ENCODE measurements around the gene HIP1R.
A peak's percentile ranks its signal among the peaks of the same experiment; 100 is the strongest.
"Not testable (repeated sequence)": the region's sequence is repeated elsewhere in the genome, so short reads cannot be mapped to it uniquely, and the experiment has no call there.

The HIP1R gene

DNA sequence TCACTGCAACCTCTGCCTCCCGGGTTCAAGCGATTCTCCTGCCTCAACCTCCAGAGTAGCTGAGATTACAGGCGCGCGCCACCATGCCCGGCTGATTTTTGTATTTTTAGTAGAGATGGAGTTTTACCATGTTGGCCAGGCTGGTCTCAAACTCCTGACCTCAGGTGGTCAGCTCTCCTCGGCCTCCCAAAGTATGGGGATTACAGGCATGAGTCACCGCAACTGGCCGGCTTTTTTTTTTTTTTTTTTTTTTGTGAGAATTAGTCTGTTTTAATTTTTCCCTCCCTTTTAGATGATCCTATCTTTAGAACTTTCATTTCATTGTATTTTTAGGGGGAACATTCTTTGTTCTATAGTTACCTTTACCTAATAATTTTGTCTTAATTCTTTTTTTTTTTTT lies 30.3 kb upstream of the HIP1R start:
- not testable (repeated sequence) for H3K4me3 ChIP-seq (ENCODE audit: low read length in 2 of 2); H3K27me3 ChIP-seq (ENCODE audit: control insufficient read depth in 2 of 2, insufficient read depth in 2 of 2, low read length in 2 of 2); H3K4me1 ChIP-seq (ENCODE audit: control insufficient read depth in 2 of 2, insufficient read depth in 2 of 2, low read length in 2 of 2); H3K27ac ChIP-seq (ENCODE audit: low read depth in 2 of 2, low read length in 2 of 2); H3K9me3 ChIP-seq (ENCODE audit: control insufficient read depth in 2 of 2, low read length in 2 of 2); H3K36me3 ChIP-seq (ENCODE audit: control insufficient read depth in 2 of 2, insufficient read depth in 2 of 2, low read length in 2 of 2); H3K9ac ChIP-seq (ENCODE audit: low read depth in 1 of 2, low read length in 2 of 2)

DNA sequence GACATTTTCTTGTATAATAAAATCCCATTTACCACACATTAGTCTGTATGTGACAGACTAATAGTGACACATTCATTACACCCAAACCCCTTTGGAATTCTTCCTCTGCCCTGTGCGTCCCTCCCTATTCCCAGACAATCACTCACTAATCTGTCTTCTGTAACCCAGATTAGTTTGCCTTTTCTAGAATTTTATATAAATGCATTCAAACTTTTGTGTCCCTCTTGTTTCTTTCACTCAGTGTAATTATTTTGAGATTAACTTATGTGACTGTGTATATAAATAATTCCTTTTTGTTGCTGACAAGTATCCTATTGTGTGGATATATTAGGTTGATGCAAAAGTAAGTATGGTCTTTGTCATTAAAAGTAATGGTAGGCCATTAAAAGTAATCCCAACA lies 27.6 kb upstream of the HIP1R start:
- Histone ChIP-seq H3K9me3 (ENCODE audit: control insufficient read depth in 2 of 2, low read length in 2 of 2) (no peaks in the 10 kb centered on the region), H3K27me3 (ENCODE audit: control insufficient read depth in 2 of 2, insufficient read depth in 2 of 2, low read length in 2 of 2) (no peaks in the 10 kb centered on the region), H3K36me3 (ENCODE audit: control insufficient read depth in 2 of 2, insufficient read depth in 2 of 2, low read length in 2 of 2) (no peaks in the 10 kb centered on the region), H3K4me3 (ENCODE audit: low read length in 2 of 2) (no peak overlapping the region), H3K9ac (ENCODE audit: low read depth in 1 of 2, low read length in 2 of 2) (no peak overlapping the region), H3K4me1 (ENCODE audit: control insufficient read depth in 2 of 2, insufficient read depth in 2 of 2, low read length in 2 of 2) (no peaks in the 10 kb centered on the region), H3K27ac (ENCODE audit: low read depth in 2 of 2, low read length in 2 of 2) (no peak overlapping the region)

GRCh38 chr12:122811777-122812176 lies 23.5 kb upstream of the HIP1R start:
- no peak overlapping the region for H3K9ac ChIP-seq (ENCODE audit: low read depth in 1 of 2, low read length in 2 of 2)
- H3K4me1 ChIP-seq (ENCODE audit: control insufficient read depth in 2 of 2, insufficient read depth in 2 of 2, low read length in 2 of 2): no peaks in the 10 kb centered on the region
- no peaks in the 10 kb centered on the region for H3K36me3 ChIP-seq (ENCODE audit: control insufficient read depth in 2 of 2, insufficient read depth in 2 of 2, low read length in 2 of 2)
- H3K27ac ChIP-seq (ENCODE audit: low read depth in 2 of 2, low read length in 2 of 2): no peak overlapping the region
- H3K9me3 ChIP-seq (ENCODE audit: control insufficient read depth in 2 of 2, low read length in 2 of 2): no peaks in the 10 kb centered on the region
- no peak overlapping the region for H3K4me3 ChIP-seq (ENCODE audit: low read length in 2 of 2)
- H3K27me3 ChIP-seq (ENCODE audit: control insufficient read depth in 2 of 2, insufficient read depth in 2 of 2, low read length in 2 of 2): no peaks in the 10 kb centered on the region

GRCh38 chr12:122813310-122813713 lies 21.9 kb upstream of the HIP1R start:
- Histone ChIP-seq H3K4me1 (ENCODE audit: control insufficient read depth in 2 of 2, insufficient read depth in 2 of 2, low read length in 2 of 2) (no peaks in the 10 kb centered on the region), H3K27me3 (ENCODE audit: control insufficient read depth in 2 of 2, insufficient read depth in 2 of 2, low read length in 2 of 2) (no peaks in the 10 kb centered on the region), H3K9me3 (ENCODE audit: control insufficient read depth in 2 of 2, low read length in 2 of 2) (no peaks in the 10 kb centered on the region), H3K9ac (ENCODE audit: low read depth in 1 of 2, low read length in 2 of 2) (no peak overlapping the region), H3K36me3 (ENCODE audit: control insufficient read depth in 2 of 2, insufficient read depth in 2 of 2, low read length in 2 of 2) (no peaks in the 10 kb centered on the region), H3K4me3 (ENCODE audit: low read length in 2 of 2) (no peak overlapping the region), H3K27ac (ENCODE audit: low read depth in 2 of 2, low read length in 2 of 2) (no peak overlapping the region)

GRCh38 chr12:122819209-122819785 lies 16.0 kb upstream of the HIP1R start:
- H3K27me3 ChIP-seq (ENCODE audit: control insufficient read depth in 2 of 2, insufficient read depth in 2 of 2, low read length in 2 of 2): no peaks in the 10 kb centered on the region
- H3K4me1 ChIP-seq (ENCODE audit: control insufficient read depth in 2 of 2, insufficient read depth in 2 of 2, low read length in 2 of 2): no peaks in the 10 kb centered on the region
- no peaks in the 10 kb centered on the region for H3K9me3 ChIP-seq (ENCODE audit: control insufficient read depth in 2 of 2, low read length in 2 of 2)
- no peak overlapping the region for H3K4me3 ChIP-seq (ENCODE audit: low read length in 2 of 2)
- no peak overlapping the region for H3K27ac ChIP-seq (ENCODE audit: low read depth in 2 of 2, low read length in 2 of 2)
- H3K36me3 ChIP-seq (ENCODE audit: control insufficient read depth in 2 of 2, insufficient read depth in 2 of 2, low read length in 2 of 2): no peaks in the 10 kb centered on the region
- no peak overlapping the region for H3K9ac ChIP-seq (ENCODE audit: low read depth in 1 of 2, low read length in 2 of 2)

DNA sequence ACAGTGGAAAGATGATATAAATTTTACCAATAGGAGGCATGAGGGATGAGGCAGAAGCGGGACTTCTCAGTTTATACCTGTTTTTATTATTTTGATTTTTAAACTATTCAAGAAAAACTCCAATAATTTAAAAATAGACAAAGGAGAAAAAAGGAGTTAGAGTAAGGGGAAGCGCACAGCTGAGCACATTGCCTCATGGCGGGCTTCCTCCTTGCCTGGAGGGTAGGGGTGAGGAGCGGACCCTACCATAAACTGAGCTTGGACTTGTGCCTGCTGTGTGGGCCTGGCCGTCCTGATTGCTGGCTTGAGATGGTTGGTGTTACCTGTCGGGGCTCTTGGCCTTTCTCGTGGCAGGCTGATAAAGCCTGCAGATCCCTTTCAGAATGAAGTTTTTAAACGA lies 15.1 kb upstream of the HIP1R start:
- Histone ChIP-seq H3K9ac (ENCODE audit: low read depth in 1 of 2, low read length in 2 of 2) (no peak overlapping the region), H3K4me1 (ENCODE audit: control insufficient read depth in 2 of 2, insufficient read depth in 2 of 2, low read length in 2 of 2) (no peaks in the 10 kb centered on the region), H3K4me3 (ENCODE audit: low read length in 2 of 2) (no peak overlapping the region), H3K27me3 (ENCODE audit: control insufficient read depth in 2 of 2, insufficient read depth in 2 of 2, low read length in 2 of 2) (no peaks in the 10 kb centered on the region), H3K9me3 (ENCODE audit: control insufficient read depth in 2 of 2, low read length in 2 of 2) (no peaks in the 10 kb centered on the region), H3K27ac (ENCODE audit: low read depth in 2 of 2, low read length in 2 of 2) (no peak overlapping the region), H3K36me3 (ENCODE audit: control insufficient read depth in 2 of 2, insufficient read depth in 2 of 2, low read length in 2 of 2) (no peaks in the 10 kb centered on the region)

DNA sequence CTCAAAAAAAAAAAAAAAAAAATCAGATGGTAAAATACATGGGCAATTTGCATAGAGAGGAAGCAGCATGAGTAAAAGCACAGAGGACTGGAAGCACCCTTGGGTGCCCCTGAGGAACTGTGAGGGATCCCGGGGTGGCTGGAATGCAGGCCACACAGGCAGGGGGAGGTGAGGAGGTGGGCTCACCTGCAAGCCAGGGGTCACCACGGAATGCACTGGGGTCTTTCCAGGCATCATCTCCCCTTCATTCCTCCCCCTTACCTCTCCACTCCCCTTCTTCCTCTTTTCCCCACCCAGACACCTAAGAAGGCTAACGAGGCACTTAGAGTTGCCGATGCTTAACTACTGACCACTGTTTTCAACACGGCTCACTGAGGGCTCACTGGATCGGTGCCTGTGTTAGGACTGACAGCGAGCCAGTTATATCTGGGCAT lies 14.4 kb upstream of the HIP1R start:
- no peak overlapping the region for H3K4me3 ChIP-seq (ENCODE audit: low read length in 2 of 2)

DNA sequence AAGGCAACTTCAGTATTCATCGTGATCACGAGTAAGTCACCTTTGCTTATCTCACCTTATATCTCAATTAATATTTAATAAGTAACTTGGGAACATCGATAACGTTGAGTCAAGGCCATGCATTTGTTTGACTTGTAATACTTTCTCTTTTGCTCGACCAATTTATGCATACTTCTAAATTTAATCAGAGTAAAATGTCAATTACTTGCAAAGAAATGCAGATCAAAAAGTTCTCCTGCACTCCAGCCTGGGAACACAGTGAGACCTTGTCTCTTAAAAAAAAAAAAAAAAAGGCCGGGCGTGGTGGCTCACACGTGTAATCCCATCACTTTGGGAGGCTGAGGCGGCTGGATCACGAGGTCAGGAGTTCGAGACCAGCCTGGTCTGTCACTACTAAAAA lies 11.8 kb upstream of the HIP1R start:
- H3K4me3 ChIP-seq (ENCODE audit: low read length in 2 of 2): no peak overlapping the region
- peaks cover 0 to 2% of the 10 kb centered on the region in 2 donors for H3K27me3 ChIP-seq (ENCODE audit: control insufficient read depth in 2 of 2, insufficient read depth in 2 of 2, low read length in 2 of 2)
- H3K27ac ChIP-seq (ENCODE audit: low read depth in 2 of 2, low read length in 2 of 2): no peak overlapping the region
- H3K9ac ChIP-seq (ENCODE audit: low read depth in 1 of 2, low read length in 2 of 2): no peak overlapping the region
- H3K4me1 ChIP-seq (ENCODE audit: control insufficient read depth in 2 of 2, insufficient read depth in 2 of 2, low read length in 2 of 2): no peaks in the 10 kb centered on the region
- no peaks in the 10 kb centered on the region for H3K9me3 ChIP-seq (ENCODE audit: control insufficient read depth in 2 of 2, low read length in 2 of 2)
- H3K36me3 ChIP-seq (ENCODE audit: control insufficient read depth in 2 of 2, insufficient read depth in 2 of 2, low read length in 2 of 2): no peaks in the 10 kb centered on the region

More for the DNA sequence above, 14.4 kb upstream of the HIP1R start:
- Histone ChIP-seq H3K36me3 (ENCODE audit: control insufficient read depth in 2 of 2, insufficient read depth in 2 of 2, low read length in 2 of 2) (no peaks in the 10 kb centered on the region), H3K9ac (ENCODE audit: low read depth in 1 of 2, low read length in 2 of 2) (no peak overlapping the region), H3K27me3 (ENCODE audit: control insufficient read depth in 2 of 2, insufficient read depth in 2 of 2, low read length in 2 of 2) (no peaks in the 10 kb centered on the region), H3K27ac (ENCODE audit: low read depth in 2 of 2, low read length in 2 of 2) (no peak overlapping the region), H3K4me1 (ENCODE audit: control insufficient read depth in 2 of 2, insufficient read depth in 2 of 2, low read length in 2 of 2) (no peaks in the 10 kb centered on the region), H3K9me3 (ENCODE audit: control insufficient read depth in 2 of 2, low read length in 2 of 2) (no peaks in the 10 kb centered on the region)

DNA sequence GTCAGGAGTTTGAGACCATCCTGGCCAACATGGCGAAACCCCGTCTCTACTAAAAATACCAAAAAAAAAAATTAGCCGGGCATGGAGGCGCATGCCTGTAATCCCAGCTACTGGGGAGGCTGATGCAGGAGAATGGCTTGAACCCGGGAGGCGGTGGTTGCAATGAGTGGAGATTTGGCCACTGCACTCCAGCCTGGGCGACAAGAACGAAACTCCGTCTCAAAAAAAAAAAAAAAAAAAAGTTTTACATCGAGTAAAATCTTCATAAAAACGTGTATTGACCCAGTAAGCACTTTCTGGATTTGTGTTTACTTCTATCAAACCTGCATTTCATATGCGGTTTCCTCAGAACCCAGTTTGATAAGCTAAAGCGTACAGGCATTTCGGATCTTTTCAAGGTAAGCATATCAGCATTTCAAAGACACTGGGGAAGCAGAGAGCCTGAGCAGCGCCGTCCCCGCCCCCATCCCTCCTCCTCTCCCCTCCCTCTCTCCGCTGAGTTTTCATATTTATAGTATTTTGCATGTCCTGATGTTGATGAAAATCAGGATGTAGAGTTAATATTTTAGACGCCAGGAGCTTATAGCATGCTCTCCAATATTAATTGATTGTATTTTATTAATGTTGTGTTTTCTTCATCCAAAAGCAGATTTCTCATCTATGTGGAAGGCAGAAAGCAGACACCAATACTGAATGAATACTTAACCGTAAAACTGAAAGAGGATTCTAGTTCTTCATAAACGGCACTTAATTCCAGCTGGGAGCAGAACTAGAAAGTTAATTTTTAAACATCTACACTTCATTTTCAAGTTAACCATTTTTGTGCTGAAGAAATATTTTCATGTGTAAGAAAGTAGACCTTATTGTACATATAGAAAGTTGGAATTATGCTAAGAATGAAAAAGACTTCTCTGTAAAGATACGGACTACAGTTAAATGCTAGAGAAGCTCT lies 9.2 kb upstream of the HIP1R start:
- Histone ChIP-seq H3K27me3 (ENCODE audit: control insufficient read depth in 2 of 2, insufficient read depth in 2 of 2, low read length in 2 of 2) (peaks cover 0 to 2% of the 10 kb centered on the region in 2 donors), H3K4me3 (ENCODE audit: low read length in 2 of 2) (peak overlapping the region; percentile 39 to 65), H3K9me3 (ENCODE audit: control insufficient read depth in 2 of 2, low read length in 2 of 2) (no peaks in the 10 kb centered on the region), H3K27ac (ENCODE audit: low read depth in 2 of 2, low read length in 2 of 2) (no peak overlapping the region), H3K4me1 (ENCODE audit: control insufficient read depth in 2 of 2, insufficient read depth in 2 of 2, low read length in 2 of 2) (no peaks in the 10 kb centered on the region), H3K36me3 (ENCODE audit: control insufficient read depth in 2 of 2, insufficient read depth in 2 of 2, low read length in 2 of 2) (no peaks in the 10 kb centered on the region), H3K9ac (ENCODE audit: low read depth in 1 of 2, low read length in 2 of 2) (no peak overlapping the region)

DNA sequence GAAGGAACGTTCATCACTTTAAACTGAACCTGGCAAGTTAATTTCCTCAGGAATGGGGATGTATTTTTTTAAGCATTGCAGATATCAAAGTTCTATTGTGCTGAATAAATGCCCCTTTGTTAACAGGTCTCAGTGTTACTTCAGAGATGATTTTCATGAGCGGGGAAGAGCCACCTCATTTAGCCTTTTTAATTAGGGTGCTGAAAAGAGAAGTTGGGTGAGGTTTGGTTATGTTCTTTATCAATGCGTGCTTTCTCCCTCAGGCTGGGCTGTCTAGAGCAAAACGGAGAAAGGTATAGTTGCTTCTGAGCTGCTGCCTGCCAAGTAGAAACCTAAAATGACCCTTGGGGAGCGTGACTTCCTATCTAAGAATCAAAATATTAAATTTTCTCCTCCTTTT lies 8.0 kb upstream of the HIP1R start:
- peaks cover 0 to 2% of the 10 kb centered on the region in 2 donors for H3K27me3 ChIP-seq (ENCODE audit: control insufficient read depth in 2 of 2, insufficient read depth in 2 of 2, low read length in 2 of 2)
- H3K4me1 ChIP-seq (ENCODE audit: control insufficient read depth in 2 of 2, insufficient read depth in 2 of 2, low read length in 2 of 2): no peaks in the 10 kb centered on the region
- no peak overlapping the region for H3K4me3 ChIP-seq (ENCODE audit: low read length in 2 of 2)
- no peaks in the 10 kb centered on the region for H3K9me3 ChIP-seq (ENCODE audit: control insufficient read depth in 2 of 2, low read length in 2 of 2)
- H3K36me3 ChIP-seq (ENCODE audit: control insufficient read depth in 2 of 2, insufficient read depth in 2 of 2, low read length in 2 of 2): no peaks in the 10 kb centered on the region
- no peak overlapping the region for H3K27ac ChIP-seq (ENCODE audit: low read depth in 2 of 2, low read length in 2 of 2)
- no peak overlapping the region for H3K9ac ChIP-seq (ENCODE audit: low read depth in 1 of 2, low read length in 2 of 2)

All from mucosa of rectum (tissue), 2 donors.